HepG2 (cell line): ENCODE data around the gene NCCRP1. TPM values are rescaled to one million over a fixed set of nuclear protein-coding genes. Genes with fewer than 3 reads are reported as not detected.

Experiments
- ATAC-seq: fragments of 200-7000 bp; cut with Tn5 transposase; 3 replicates; pipeline ENCODE4 v1.9.1; 2020; ENCODE audit warnings: mild to moderate bottlenecking, moderate library complexity
- BruUV-seq: library from RNA; stranded (reverse); fragments of 400-500 nt; replicated peaks from 2 replicates; lab custom pipeline; 2021; lab: Mats Ljungman, UMichigan
- CTCF ChIA-PET: fragments of 300-600 bp; formaldehyde crosslinking; extraction: SDS; loops from one replicate; lab custom pipeline; 2021; ENCODE audit warnings: low total read pairs, inconsistent platforms, low intra/inter-chr PET ratio; lab: Yijun Ruan, JAX
- POLR2A ChIA-PET: fragments of 350-600 bp; sonication (Branson Sonifier 250); formaldehyde crosslinking; loops from one replicate; lab custom pipeline; 2020; ENCODE audit warnings: antibody characterized with exemption, inconsistent platforms; lab: Yijun Ruan, JAX
- DNase-seq: peaks from one replicate; pipeline ENCODE4 v3.0.0-alpha.2; 2015; ENCODE audit warnings: low spot score
- FAIRE-seq: peaks from 3 replicates; lab custom pipeline; 2011; peaks lifted over from hg19 to GRCh38; lab: Jason Lieb, UNC
- H2AFZ ChIP-seq: one replicate; pipeline ENCODE4 v1.6.1; 2011; ENCODE audit warnings: low read length, inconsistent platforms
- H3K27ac ChIP-seq: fragments of 300-600 bp; 3 replicates; pipeline ENCODE4 v1.8.0; 2011; ENCODE audit warnings: mixed run types, mild to moderate bottlenecking, mixed read lengths, low read length, inconsistent platforms; ENCODE audit not compliant: insufficient read depth; ENCODE audit errors: extremely low read length
- H3K27me3 ChIP-seq, 2 experiments: fragments of 200-600 bp in 1 of 2; 2 replicates in 1 of 2; 3 replicates in 1 of 2; pipeline versions ENCODE4 v1.6.0 to v1.8.0; 2011; ENCODE audit warnings: low read length in 2 of 2, mild to moderate bottlenecking in 2 of 2, moderate library complexity in 2 of 2, inconsistent platforms in 1 of 2; ENCODE audit not compliant: insufficient read depth in 2 of 2, control insufficient read depth in 1 of 2
- H3K36me3 ChIP-seq, 2 experiments: fragments of 200-600 bp in 1 of 2; replicated peaks in 1 of 2; 2 replicates in 1 of 2; 3 replicates in 1 of 2; pipeline versions ENCODE4 v1.5.1 to v1.8.0; 2011; ENCODE audit warnings: low read length in 2 of 2, inconsistent platforms in 1 of 2; ENCODE audit not compliant: insufficient read depth in 2 of 2, control insufficient read depth in 1 of 2
- H3K4me1 ChIP-seq: 2 replicates; pipeline ENCODE4 v1.5.1; 2012; ENCODE audit warnings: low read length, inconsistent platforms; ENCODE audit not compliant: insufficient read depth
- H3K4me2 ChIP-seq: 2 replicates; pipeline ENCODE4 v1.6.0; 2011; ENCODE audit warnings: low read depth, low read length, inconsistent platforms
- H3K4me3 ChIP-seq, 3 experiments: fragments of 200-600 bp in 1 of 3; sonication (generic), shearing (Covaris generic) in 1 of 3; replicated peaks in 1 of 3; 2 replicates each; pipeline ENCODE4 v1.5.1; 2011 to 2016; ENCODE audit warnings: low read length in 3 of 3, inconsistent platforms in 2 of 3, low read depth in 2 of 3, mild to moderate bottlenecking in 2 of 3, control low read depth in 1 of 3, mixed read lengths in 1 of 3; ENCODE audit not compliant: insufficient read depth in 1 of 3
- H3K79me2 ChIP-seq: one replicate; pipeline ENCODE4 v1.6.1; 2011; ENCODE audit warnings: low read length, inconsistent platforms; ENCODE audit not compliant: insufficient read depth
- H3K9ac ChIP-seq: 2 replicates; pipeline ENCODE4 v1.6.0; 2011; ENCODE audit warnings: mild to moderate bottlenecking, low read depth, low read length, inconsistent platforms; ENCODE audit not compliant: insufficient read depth
- H3K9me3 ChIP-seq: 2 replicates; pipeline ENCODE4 v1.5.1; 2012; ENCODE audit warnings: mild to moderate bottlenecking, low read length
- H4K20me1 ChIP-seq: 2 replicates; pipeline ENCODE4 v1.6.0; 2011; ENCODE audit warnings: inconsistent platforms, mild to moderate bottlenecking, low read length, moderate library complexity; ENCODE audit not compliant: insufficient read depth
- EED ChIP-seq: sonication (generic); formaldehyde crosslinking; IDR thresholded peaks from 2 replicates; pipeline ENCODE4 v1.5.0; 2020; ENCODE audit warnings: mild to moderate bottlenecking, missing genetic modification reagents
- HNF4A ChIP-seq: sonication (generic); formaldehyde crosslinking; IDR thresholded peaks from 2 replicates; pipeline ENCODE4 v1.4.0; 2020; ENCODE audit warnings: missing genetic modification reagents
- HNRNPLL ChIP-seq: fragments of 200-400 bp; formaldehyde crosslinking; IDR thresholded peaks from 2 replicates; pipeline ENCODE4 v1.6.1; 2017; ENCODE audit warnings: mild to moderate bottlenecking, low read depth, low read length; ENCODE audit not compliant: poor library complexity, severe bottlenecking
- MIER2 ChIP-seq: IDR thresholded peaks from 2 replicates; pipeline ENCODE4 v1.6.1; 2016; ENCODE audit warnings: missing biosample characterization, missing genetic modification reagents
- PLRG1 ChIP-seq: fragments of 450-650 bp; conservative IDR thresholded peaks from 2 replicates; pipeline ENCODE4 v1.6.1; 2016
- RFX5 ChIP-seq: IDR thresholded peaks from 2 replicates; pipeline ENCODE4 v1.6.1; 2011; ENCODE audit warnings: low read depth, low read length, improper control_type of control experiment
- ZKSCAN5 ChIP-seq: sonication (generic); formaldehyde crosslinking; IDR thresholded peaks from 2 replicates; pipeline ENCODE4 v1.5.1; 2020; ENCODE audit warnings: mild to moderate bottlenecking, missing genetic modification reagents
- ZNF274 ChIP-seq: sonication (generic); formaldehyde crosslinking; IDR thresholded peaks from 2 replicates; pipeline ENCODE4 v1.5.1; 2020; ENCODE audit warnings: mild to moderate bottlenecking, missing genetic modification reagents
- ZNF331 ChIP-seq: sonication (generic); formaldehyde crosslinking; IDR thresholded peaks from 2 replicates; pipeline ENCODE4 v1.4.0; 2020; ENCODE audit warnings: missing genetic modification reagents
- ZNF335 ChIP-seq: sonication (generic); formaldehyde crosslinking; IDR thresholded peaks from 2 replicates; pipeline ENCODE4 v1.4.0; 2020; ENCODE audit warnings: missing genetic modification reagents
- ZNF430 ChIP-seq: sonication (generic); formaldehyde crosslinking; IDR thresholded peaks from 2 replicates; pipeline ENCODE4 v1.9.0; 2021; ENCODE audit warnings: mild to moderate bottlenecking, missing genetic modification reagents
- ZNF777 ChIP-seq: sonication (generic); formaldehyde crosslinking; IDR thresholded peaks from 2 replicates; pipeline ENCODE4 v1.4.0; 2020; ENCODE audit warnings: missing genetic modification reagents
- WGBS: methylation state at CpG from one replicate; pipeline ENCODE4 v1.1.6; 2017; ENCODE audit warnings: low lambda C conversion rate; 5-methylcytosine and 5-hydroxymethylcytosine counted together
- in situ Hi-C: cut with HindIII; loops from 2 replicates; pipeline ENCODE4 v1.10.0; 2017; ENCODE audit warnings: low pct_unique_long_range_greater_than_20kb; ENCODE audit not compliant: extremely low pct_ligation_motif_present
- intact Hi-C: fragments of 100-400 bp; cut with micrococcal nuclease; formaldehyde crosslinking; loops from one replicate; pipeline ENCODE4 v1.10.0; 2022; ENCODE audit not compliant: unreplicated experiment
- polyA plus RNA-seq, 8 experiments: library from polyadenylated mRNA; depleted of rRNA in 3 of 8; stranded (reverse) in 7 of 8; unstranded in 1 of 8; fragments of >200 nt; fragmentation: Illumina TruSeq in 4 of 8; extraction: Trizol in 4 of 8; gene quantifications; 2 replicates each; pipeline versions ENCODE4 v1.2.1 to v1.2.3, GENCODE V29; 2011 to 2016; ENCODE audit warnings: low read depth in 4 of 8, missing spikeins in 1 of 8, mixed read lengths in 1 of 8; ENCODE audit not compliant: insufficient read depth in 1 of 8
- total RNA-seq, 5 experiments: library from RNA; depleted of rRNA; stranded (reverse); fragments of >200 nt; fragmentation: Illumina TruSeq; extraction: Trizol; gene quantifications; 2 replicates each; pipeline ENCODE4 v1.2.3, GENCODE V29; 2016; ENCODE audit warnings: low read depth in 1 of 5
- TF ChIP-seq, protein P1 (sequence below), 2 experiments: IDR thresholded peaks; 2 replicates each; pipeline ENCODE4 v1.6.1; 2011 to 2012; ENCODE audit warnings: low read length in 2 of 2, borderline replicate concordance in 1 of 2, low read depth in 1 of 2, mild to moderate bottlenecking in 1 of 2, moderate library complexity in 1 of 2
- TF ChIP-seq, protein P2 (sequence below): sonication (generic); formaldehyde crosslinking; IDR thresholded peaks from 2 replicates; pipeline ENCODE4 v1.4.0; 2020; ENCODE audit warnings: mild to moderate bottlenecking, missing genetic modification reagents, borderline replicate concordance

NCCRP1 gene
- total and polyA plus RNA-seq, 2 of the 13 experiments (the other 11 are each of a cell fraction or from before 2014, with no cell fraction given): not detected

DNA sequence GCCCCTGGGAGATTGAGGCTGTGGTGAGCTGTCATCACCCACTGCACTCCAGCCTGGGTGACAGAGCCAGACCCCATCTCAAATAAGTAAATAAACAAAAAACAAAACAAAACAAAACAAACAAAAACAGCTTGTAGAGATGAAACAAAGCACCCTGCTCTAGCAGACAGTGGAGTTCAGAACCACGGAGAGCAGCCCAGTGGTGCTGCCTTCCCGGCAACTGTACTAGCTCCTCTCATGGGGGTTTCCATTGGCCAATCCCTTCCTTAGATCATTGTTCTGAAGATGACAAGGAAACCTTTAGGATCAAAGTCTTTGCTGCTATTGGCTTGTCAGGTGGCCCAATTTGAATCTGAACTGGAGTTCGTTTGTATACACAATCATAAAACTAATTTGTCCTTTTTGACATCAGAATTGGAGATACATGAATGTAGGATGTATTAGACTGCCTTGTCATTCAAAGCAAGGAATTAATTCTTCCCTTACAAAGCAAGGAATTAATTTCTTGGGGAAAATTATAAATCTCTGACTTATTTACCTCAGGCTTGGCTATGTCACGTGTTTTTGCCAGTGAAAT is 27.0 kb downstream of the NCCRP1 start:
- H3K4me2 ChIP-seq: no peak overlapping the region
- 12% methylated on average over 4 of the region's 4 CpGs for WGBS
- ATAC-seq (no peak), DNase-seq (no peak), FAIRE-seq (no peak)
- H3K4me1 ChIP-seq: no peaks in the 10 kb centered on the region
- H3K4me3 ChIP-seq: no peak overlapping the region
- no peak overlapping the region for H3K9ac ChIP-seq
- H3K9me3 ChIP-seq: no peaks in the 10 kb centered on the region
- in situ Hi-C loops: no loop called here
- H3K79me2 ChIP-seq: no peaks in the 10 kb centered on the region
- no peaks in the 10 kb centered on the region for H3K36me3 ChIP-seq
- ChIA-PET CTCF (no interaction called here), POLR2A (no interaction called here)
- no peak overlapping the region for H2AFZ ChIP-seq
- intact Hi-C loops: no loop called here
- H3K27me3 ChIP-seq: no peaks in the 10 kb centered on the region; a peak in 2 of 5 replicates
- no peak overlapping the region for H3K27ac ChIP-seq
- no TSS peak for BruUV-seq
- H4K20me1 ChIP-seq: no peaks in the 10 kb centered on the region
- TF ChIP-seq ZNF274 (CRISPR knock-in tag) (no peak), ZNF777 (no peak), ZKSCAN5 (CRISPR knock-in tag) (no peak), ZNF331 (CRISPR knock-in tag) (no peak), PLRG1 (no peak), HNF4A (CRISPR knock-in tag) (no peak), MIER2 (CRISPR knock-in tag) (peak; percentile 93), ZNF335 (CRISPR knock-in tag) (no peak), ZNF430 (no peak), RFX5 (peak; percentile 85), HNRNPLL (no peak), EED (CRISPR knock-in tag) (no peak)
- TF ChIP-seq, protein P1, sequence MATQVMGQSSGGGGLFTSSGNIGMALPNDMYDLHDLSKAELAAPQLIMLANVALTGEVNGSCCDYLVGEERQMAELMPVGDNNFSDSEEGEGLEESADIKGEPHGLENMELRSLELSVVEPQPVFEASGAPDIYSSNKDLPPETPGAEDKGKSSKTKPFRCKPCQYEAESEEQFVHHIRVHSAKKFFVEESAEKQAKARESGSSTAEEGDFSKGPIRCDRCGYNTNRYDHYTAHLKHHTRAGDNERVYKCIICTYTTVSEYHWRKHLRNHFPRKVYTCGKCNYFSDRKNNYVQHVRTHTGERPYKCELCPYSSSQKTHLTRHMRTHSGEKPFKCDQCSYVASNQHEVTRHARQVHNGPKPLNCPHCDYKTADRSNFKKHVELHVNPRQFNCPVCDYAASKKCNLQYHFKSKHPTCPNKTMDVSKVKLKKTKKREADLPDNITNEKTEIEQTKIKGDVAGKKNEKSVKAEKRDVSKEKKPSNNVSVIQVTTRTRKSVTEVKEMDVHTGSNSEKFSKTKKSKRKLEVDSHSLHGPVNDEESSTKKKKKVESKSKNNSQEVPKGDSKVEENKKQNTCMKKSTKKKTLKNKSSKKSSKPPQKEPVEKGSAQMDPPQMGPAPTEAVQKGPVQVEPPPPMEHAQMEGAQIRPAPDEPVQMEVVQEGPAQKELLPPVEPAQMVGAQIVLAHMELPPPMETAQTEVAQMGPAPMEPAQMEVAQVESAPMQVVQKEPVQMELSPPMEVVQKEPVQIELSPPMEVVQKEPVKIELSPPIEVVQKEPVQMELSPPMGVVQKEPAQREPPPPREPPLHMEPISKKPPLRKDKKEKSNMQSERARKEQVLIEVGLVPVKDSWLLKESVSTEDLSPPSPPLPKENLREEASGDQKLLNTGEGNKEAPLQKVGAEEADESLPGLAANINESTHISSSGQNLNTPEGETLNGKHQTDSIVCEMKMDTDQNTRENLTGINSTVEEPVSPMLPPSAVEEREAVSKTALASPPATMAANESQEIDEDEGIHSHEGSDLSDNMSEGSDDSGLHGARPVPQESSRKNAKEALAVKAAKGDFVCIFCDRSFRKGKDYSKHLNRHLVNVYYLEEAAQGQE (IDR thresholded peaks at IDR 0.05; ENCODE audit: borderline replicate concordance in 1 of 2, low read depth in 1 of 2, low read length in 2 of 2): peak; percentile 67 to 94
- TF ChIP-seq, protein P2, sequence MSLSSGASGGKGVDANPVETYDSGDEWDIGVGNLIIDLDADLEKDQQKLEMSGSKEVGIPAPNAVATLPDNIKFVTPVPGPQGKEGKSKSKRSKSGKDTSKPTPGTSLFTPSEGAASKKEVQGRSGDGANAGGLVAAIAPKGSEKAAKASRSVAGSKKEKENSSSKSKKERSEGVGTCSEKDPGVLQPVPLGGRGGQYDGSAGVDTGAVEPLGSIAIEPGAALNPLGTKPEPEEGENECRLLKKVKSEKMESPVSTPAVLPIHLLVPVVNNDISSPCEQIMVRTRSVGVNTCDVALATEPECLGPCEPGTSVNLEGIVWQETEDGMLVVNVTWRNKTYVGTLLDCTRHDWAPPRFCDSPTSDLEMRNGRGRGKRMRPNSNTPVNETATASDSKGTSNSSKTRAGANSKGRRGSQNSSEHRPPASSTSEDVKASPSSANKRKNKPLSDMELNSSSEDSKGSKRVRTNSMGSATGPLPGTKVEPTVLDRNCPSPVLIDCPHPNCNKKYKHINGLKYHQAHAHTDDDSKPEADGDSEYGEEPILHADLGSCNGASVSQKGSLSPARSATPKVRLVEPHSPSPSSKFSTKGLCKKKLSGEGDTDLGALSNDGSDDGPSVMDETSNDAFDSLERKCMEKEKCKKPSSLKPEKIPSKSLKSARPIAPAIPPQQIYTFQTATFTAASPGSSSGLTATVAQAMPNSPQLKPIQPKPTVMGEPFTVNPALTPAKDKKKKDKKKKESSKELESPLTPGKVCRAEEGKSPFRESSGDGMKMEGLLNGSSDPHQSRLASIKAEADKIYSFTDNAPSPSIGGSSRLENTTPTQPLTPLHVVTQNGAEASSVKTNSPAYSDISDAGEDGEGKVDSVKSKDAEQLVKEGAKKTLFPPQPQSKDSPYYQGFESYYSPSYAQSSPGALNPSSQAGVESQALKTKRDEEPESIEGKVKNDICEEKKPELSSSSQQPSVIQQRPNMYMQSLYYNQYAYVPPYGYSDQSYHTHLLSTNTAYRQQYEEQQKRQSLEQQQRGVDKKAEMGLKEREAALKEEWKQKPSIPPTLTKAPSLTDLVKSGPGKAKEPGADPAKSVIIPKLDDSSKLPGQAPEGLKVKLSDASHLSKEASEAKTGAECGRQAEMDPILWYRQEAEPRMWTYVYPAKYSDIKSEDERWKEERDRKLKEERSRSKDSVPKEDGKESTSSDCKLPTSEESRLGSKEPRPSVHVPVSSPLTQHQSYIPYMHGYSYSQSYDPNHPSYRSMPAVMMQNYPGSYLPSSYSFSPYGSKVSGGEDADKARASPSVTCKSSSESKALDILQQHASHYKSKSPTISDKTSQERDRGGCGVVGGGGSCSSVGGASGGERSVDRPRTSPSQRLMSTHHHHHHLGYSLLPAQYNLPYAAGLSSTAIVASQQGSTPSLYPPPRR (CRISPR knock-in tag): no peak
